ENCODE measurements around the gene GUCY2C.
"Not testable (repeated sequence)": the region's sequence is repeated elsewhere in the genome, so short reads cannot be mapped to it uniquely, and the experiment has no call there.

GUCY2C gene

GRCh38 chr12:14696265-14696741, at the start of gene GUCY2C:
Gene GUCY2C, minus strand, starts transcription at chr12:14696599. Its CDS starts 151 bp downstream, at chr12:14696448.
- no peak for DNase-seq

GRCh38 chr12:14743061-14743460, 46.7 kb upstream of the GUCY2C start:
- DNase-seq: no peak

- DNase-seq: no peak
Measured at GRCh38 chr12:14741942-14742341, 45.5 kb upstream of the GUCY2C start.

GRCh38 chr12:14741153-14741552, 44.8 kb upstream of the GUCY2C start:
- DNase-seq: no peak

GRCh38 chr12:14736441-14736840, 40.0 kb upstream of the GUCY2C start:
- not testable (repeated sequence) for DNase-seq

- DNase-seq: no peak
Measured at GRCh38 chr12:14731821-14732220, 35.4 kb upstream of the GUCY2C start.

- DNase-seq: no peak
Measured at GRCh38 chr12:14729586-14729985, 33.2 kb upstream of the GUCY2C start.

GRCh38 chr12:14723763-14724162, 27.4 kb upstream of the GUCY2C start:
- peak; percentile 73 for DNase-seq

- DNase-seq: peak; percentile 81
Measured at GRCh38 chr12:14716848-14717444, 20.5 kb upstream of the GUCY2C start.

GRCh38 chr12:14714437-14714836, 18.0 kb upstream of the GUCY2C start:
- no peak for DNase-seq

GRCh38 chr12:14710632-14711320, 14.4 kb upstream of the GUCY2C start:
- no peak for DNase-seq

- no peak for DNase-seq
Measured at GRCh38 chr12:14701809-14702568, 5.6 kb upstream of the GUCY2C start.

- DNase-seq: no peak
Measured at GRCh38 chr12:14700935-14701334, 4.5 kb upstream of the GUCY2C start.

GRCh38 chr12:14699923-14700322, 3.5 kb upstream of the GUCY2C start:
- no peak for DNase-seq

- no peak for DNase-seq
Measured at GRCh38 chr12:14698555-14698954, 2.2 kb upstream of the GUCY2C start.

- no peak for DNase-seq
Measured at GRCh38 chr12:14695715-14696141, 671 bp downstream of the GUCY2C start.

GRCh38 chr12:14694970-14695369, 1.4 kb downstream of the GUCY2C start:
- no peak for DNase-seq

- DNase-seq: no peak
Measured at GRCh38 chr12:14694145-14694714, 2.2 kb downstream of the GUCY2C start.

- no peak for DNase-seq
Measured at GRCh38 chr12:14693116-14693515, 3.3 kb downstream of the GUCY2C start.

GRCh38 chr12:14691560-14691959, 4.8 kb downstream of the GUCY2C start:
- no peak for DNase-seq

- DNase-seq: no peak
Measured at GRCh38 chr12:14689996-14690395, 6.4 kb downstream of the GUCY2C start.

GRCh38 chr12:14689144-14689543, 7.3 kb downstream of the GUCY2C start:
- no peak for DNase-seq

- DNase-seq: not testable (repeated sequence)
Measured at GRCh38 chr12:14682231-14682630, 14.2 kb downstream of the GUCY2C start.

Data from islet precursor cell (in vitro differentiated cells).